ENCODE results near the gene MARCHF11. TPM values are rescaled to one million over a fixed set of nuclear protein-coding genes. Genes with fewer than 3 reads are reported as not detected.

Gene MARCHF11
- total RNA-seq, 2 experiments from 2014 or later: not detected

DNA sequence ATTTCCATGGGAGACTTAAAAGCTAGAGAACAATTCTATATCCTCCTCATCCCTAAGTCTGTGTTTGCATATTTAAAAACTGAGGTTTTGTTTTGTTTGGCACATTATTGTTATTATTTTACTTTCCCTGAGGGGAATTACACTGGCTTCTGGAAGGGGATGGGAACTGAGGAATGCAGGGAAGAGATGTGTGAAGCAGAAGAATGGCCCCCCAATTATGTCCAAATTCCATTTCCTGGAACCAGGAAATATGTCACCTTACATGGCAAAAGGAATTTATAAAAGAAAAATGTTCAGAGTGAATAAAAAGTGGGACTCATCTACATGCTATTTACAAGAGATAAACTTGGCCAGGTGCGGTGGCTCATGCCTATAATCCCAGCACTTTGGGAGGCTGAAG lies 129.8 kb downstream of the MARCHF11 start:
- H3K36me3 Mint-ChIP-seq: no peaks in the 10 kb centered on the region
- no peaks in the 10 kb centered on the region for H3K27me3 Mint-ChIP-seq
- no peak overlapping the region for H3K27ac Mint-ChIP-seq
- peaks cover 1% of the 10 kb centered on the region for H3K9me3 Mint-ChIP-seq
- H3K4me1 Mint-ChIP-seq: no peaks in the 10 kb centered on the region
- no peak for DNase-seq
- no peak overlapping the region for H3K4me3 Mint-ChIP-seq

- no peak overlapping the region for H3K27ac Mint-ChIP-seq
- no peaks in the 10 kb centered on the region for H3K9me3 Mint-ChIP-seq
- H3K4me1 Mint-ChIP-seq: no peaks in the 10 kb centered on the region
Measured at GRCh38 chr5:16048132-16048531, 131.5 kb downstream of the MARCHF11 start.

GRCh38 chr5:16043349-16043965 lies 136.1 kb downstream of the MARCHF11 start:
- DNase-seq: no peak
- H3K27me3 Mint-ChIP-seq: no peaks in the 10 kb centered on the region
- no peak overlapping the region for H3K27ac Mint-ChIP-seq
- no peaks in the 10 kb centered on the region for H3K4me1 Mint-ChIP-seq
- H3K9me3 Mint-ChIP-seq: no peaks in the 10 kb centered on the region
- no peaks in the 10 kb centered on the region for H3K36me3 Mint-ChIP-seq
- H3K4me3 Mint-ChIP-seq: no peak overlapping the region

More at GRCh38 chr5:16048132-16048531, 131.5 kb downstream of the MARCHF11 start:
- DNase-seq: no peak
- H3K36me3 Mint-ChIP-seq: no peaks in the 10 kb centered on the region
- no peak overlapping the region for H3K4me3 Mint-ChIP-seq
- H3K27me3 Mint-ChIP-seq: no peaks in the 10 kb centered on the region

GRCh38 chr5:16037121-16037845 lies 142.3 kb downstream of the MARCHF11 start:
- Mint-ChIP-seq H3K36me3 (no peaks in the 10 kb centered on the region), H3K27me3 (no peaks in the 10 kb centered on the region), H3K4me3 (no peak overlapping the region), H3K9me3 (no peaks in the 10 kb centered on the region), H3K27ac (no peak overlapping the region), H3K4me1 (no peaks in the 10 kb centered on the region)
- DNase-seq: no peak

DNA sequence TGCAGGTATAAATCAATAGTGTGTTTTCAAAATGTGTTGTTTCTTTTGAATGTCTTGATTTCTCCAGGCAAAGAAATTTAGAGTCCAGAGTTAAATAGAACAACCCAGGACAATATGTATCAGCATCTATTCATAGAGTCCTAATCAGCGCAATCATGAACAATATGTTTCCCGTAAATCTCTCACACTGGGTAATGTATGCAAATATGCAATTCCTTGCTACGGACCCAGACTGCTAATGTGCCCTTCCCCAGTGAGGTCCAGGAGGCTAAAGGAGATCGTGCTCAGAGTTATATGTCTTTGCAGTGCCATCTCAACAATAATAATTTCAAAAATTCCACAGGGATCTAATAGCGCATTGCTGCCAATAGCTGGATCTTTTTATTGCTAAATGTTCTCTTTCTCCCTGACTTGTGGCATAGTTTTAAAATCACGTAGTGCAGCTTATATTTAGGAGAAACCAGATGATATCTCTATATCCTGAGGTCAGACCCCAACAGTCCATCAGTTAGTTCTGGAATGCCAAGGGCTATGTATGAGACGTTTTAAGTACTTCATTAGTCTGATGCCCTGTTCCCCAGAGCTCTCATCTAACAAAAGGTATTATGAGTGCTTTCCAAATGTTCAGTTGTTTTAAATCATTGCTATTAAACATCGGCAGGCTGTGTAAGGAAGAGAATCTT lies 145.1 kb downstream of the MARCHF11 start:
- no peaks in the 10 kb centered on the region for H3K9me3 Mint-ChIP-seq
- H3K27me3 Mint-ChIP-seq: no peaks in the 10 kb centered on the region
- H3K27ac Mint-ChIP-seq: no peak overlapping the region
- H3K36me3 Mint-ChIP-seq: no peaks in the 10 kb centered on the region
- H3K4me1 Mint-ChIP-seq: no peaks in the 10 kb centered on the region
- DNase-seq: no peak
- no peak overlapping the region for H3K4me3 Mint-ChIP-seq

DNA sequence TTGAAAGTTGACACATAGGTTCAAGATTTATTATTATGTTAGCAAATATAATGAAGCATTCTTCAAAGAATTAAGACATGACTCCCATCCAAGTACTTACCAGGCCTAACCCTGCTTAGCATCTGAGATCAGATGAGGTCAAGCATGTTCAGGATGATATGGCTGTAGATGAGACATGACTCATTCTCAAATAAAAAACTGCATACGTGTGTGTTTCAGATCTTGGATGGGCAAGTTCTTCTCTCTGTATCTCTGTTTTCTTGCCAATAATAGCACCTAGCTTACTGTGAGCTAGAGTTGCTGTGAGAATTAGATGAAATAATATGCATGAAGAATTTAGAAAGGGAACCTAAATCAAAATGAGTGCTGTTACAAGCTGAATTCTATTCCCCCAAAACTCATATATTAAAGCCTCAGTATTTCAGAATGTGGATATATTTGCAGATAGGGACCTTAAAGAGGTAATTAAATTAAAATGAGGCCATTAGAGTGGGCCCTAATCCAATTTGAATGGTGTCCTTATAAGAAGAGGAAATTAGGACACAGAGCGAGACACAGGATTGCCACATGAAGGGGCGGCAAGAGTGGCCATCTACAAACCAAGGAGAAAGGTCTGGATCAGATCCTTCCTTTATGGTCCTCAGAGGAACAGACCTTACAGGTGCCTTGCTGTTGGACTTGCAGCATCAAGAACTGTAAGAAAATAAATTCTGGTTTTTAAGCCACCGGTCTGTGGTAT lies 146.2 kb downstream of the MARCHF11 start:
- H3K27ac Mint-ChIP-seq: no peak overlapping the region
- H3K36me3 Mint-ChIP-seq: no peaks in the 10 kb centered on the region
- no peak for DNase-seq
- H3K9me3 Mint-ChIP-seq: no peaks in the 10 kb centered on the region
- no peaks in the 10 kb centered on the region for H3K27me3 Mint-ChIP-seq
- no peaks in the 10 kb centered on the region for H3K4me1 Mint-ChIP-seq
- H3K4me3 Mint-ChIP-seq: no peak overlapping the region

GRCh38 chr5:16028708-16029107 lies 150.9 kb downstream of the MARCHF11 start:
- no peak overlapping the region for H3K27ac Mint-ChIP-seq
- H3K36me3 Mint-ChIP-seq: no peaks in the 10 kb centered on the region
- H3K27me3 Mint-ChIP-seq: no peaks in the 10 kb centered on the region
- no peak overlapping the region for H3K4me3 Mint-ChIP-seq
- DNase-seq: no peak
- no peaks in the 10 kb centered on the region for H3K4me1 Mint-ChIP-seq
- no peaks in the 10 kb centered on the region for H3K9me3 Mint-ChIP-seq

- no peak for DNase-seq
- no peaks in the 10 kb centered on the region for H3K36me3 Mint-ChIP-seq
- H3K27me3 Mint-ChIP-seq: no peaks in the 10 kb centered on the region
- no peak overlapping the region for H3K4me3 Mint-ChIP-seq
- no peaks in the 10 kb centered on the region for H3K9me3 Mint-ChIP-seq
- no peak overlapping the region for H3K27ac Mint-ChIP-seq
- no peaks in the 10 kb centered on the region for H3K4me1 Mint-ChIP-seq
Measured at GRCh38 chr5:16025681-16026080, 153.9 kb downstream of the MARCHF11 start.

GRCh38 chr5:16018970-16019369 lies 160.6 kb downstream of the MARCHF11 start:
- DNase-seq: no peak
- Mint-ChIP-seq H3K9me3 (peaks cover 4% of the 10 kb centered on the region), H3K27me3 (no peaks in the 10 kb centered on the region), H3K27ac (no peak overlapping the region), H3K36me3 (no peaks in the 10 kb centered on the region), H3K4me3 (no peak overlapping the region), H3K4me1 (no peaks in the 10 kb centered on the region)

GRCh38 chr5:16017720-16018119 lies 161.9 kb downstream of the MARCHF11 start:
- Mint-ChIP-seq H3K4me3 (no peak overlapping the region), H3K36me3 (no peaks in the 10 kb centered on the region), H3K27ac (no peak overlapping the region), H3K4me1 (no peaks in the 10 kb centered on the region), H3K27me3 (no peaks in the 10 kb centered on the region), H3K9me3 (peaks cover 4% of the 10 kb centered on the region)
- DNase-seq: no peak
